Measurements from ENCODE around the gene UTP14C.

GRCh38 chr13:51981355-51981754 lies 43.1 kb upstream of the UTP14C start:
- no peak for TF ChIP-seq CTCF (IDR thresholded peaks at IDR 0.05)
- TF ChIP-seq POLR2AphosphoS5 (IDR thresholded peaks at IDR 0.05): no peak
- no peak for TF ChIP-seq POLR2A (IDR thresholded peaks at IDR 0.05)
